SK-N-SH treated with all-trans-retinoic acid at 6 μM for 48 hours (cell line): Measurements from ENCODE around the gene CALU.

Experiments
- ARNTL ChIP-seq: fragments of 450-650 bp; formaldehyde crosslinking; IDR thresholded peaks from 2 replicates; pipeline ENCODE4 v1.5.0; 2020; ENCODE audit warnings: low read depth, mild to moderate bottlenecking, moderate library complexity, borderline replicate concordance
- ESRRG ChIP-seq: fragments of 250-450 bp; sonication (Bioruptor Pico); IDR thresholded peaks from 2 replicates; pipeline ENCODE4 v1.6.1; 2021; ENCODE audit warnings: mild to moderate bottlenecking
- ISL1 ChIP-seq: fragments of 250-450 bp; sonication (Bioruptor Pico); IDR thresholded peaks from 2 replicates; pipeline ENCODE4 v2.1.2; 2022; ENCODE audit warnings: mild to moderate bottlenecking, moderate library complexity
- TOX ChIP-seq: fragments of 250-450 bp; sonication (Bioruptor Pico); IDR thresholded peaks from 2 replicates; pipeline ENCODE4 v1.8.0; 2021; ENCODE audit warnings: mild to moderate bottlenecking, moderate library complexity, borderline replicate concordance
- ZFP3 ChIP-seq: fragments of 250-450 bp; sonication (Bioruptor Pico); IDR thresholded peaks from 2 replicates; pipeline ENCODE4 v1.5.0; 2020; ENCODE audit warnings: mild to moderate bottlenecking, moderate library complexity
- TF ChIP-seq, protein P1 (sequence below): fragments of 250-450 bp; sonication (Bioruptor Pico); IDR thresholded peaks from 2 replicates; pipeline ENCODE4 v1.8.0; 2020; ENCODE audit warnings: mild to moderate bottlenecking, moderate library complexity, borderline replicate concordance

DNA sequence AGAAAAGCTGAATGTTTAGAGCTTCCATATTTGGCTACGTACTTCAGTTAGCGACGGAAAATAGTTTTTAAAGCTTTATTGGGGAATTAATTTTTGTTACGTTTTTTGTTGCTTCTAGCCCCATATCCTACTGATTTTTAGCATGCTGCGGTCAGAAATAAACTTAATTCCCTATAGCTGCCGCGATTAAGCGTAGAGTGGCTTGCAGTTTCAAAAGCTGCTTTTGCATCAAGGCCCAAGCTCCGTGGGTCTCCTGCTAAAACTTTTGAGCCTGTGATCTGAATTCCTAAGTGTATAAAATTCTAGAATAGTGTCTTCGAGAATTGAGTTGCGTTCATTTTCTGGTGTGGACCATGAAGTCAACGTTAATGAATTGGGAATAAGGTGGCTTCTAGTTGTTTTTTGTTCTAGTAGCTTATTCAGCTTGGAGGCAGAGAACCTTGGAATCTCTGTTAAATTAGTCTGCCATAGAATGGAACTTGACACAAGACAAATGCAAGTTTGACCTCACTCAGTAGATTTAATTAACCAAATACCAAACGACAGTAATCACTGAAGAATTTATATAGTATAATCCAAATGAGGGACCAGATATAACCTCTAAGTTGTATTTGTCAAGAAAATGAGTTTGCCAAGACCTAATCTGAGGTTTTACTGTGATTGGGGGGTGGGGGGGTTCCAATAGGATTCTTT, 977 bp downstream of the CALU start:
- TF ChIP-seq ARNTL (CRISPR knock-in tag) (no peak), TOX (CRISPR knock-in tag) (no peak), ZFP3 (CRISPR knock-in tag) (no peak), ISL1 (CRISPR knock-in tag) (peak; percentile 57), ESRRG (no peak)
- TF ChIP-seq, protein P1, sequence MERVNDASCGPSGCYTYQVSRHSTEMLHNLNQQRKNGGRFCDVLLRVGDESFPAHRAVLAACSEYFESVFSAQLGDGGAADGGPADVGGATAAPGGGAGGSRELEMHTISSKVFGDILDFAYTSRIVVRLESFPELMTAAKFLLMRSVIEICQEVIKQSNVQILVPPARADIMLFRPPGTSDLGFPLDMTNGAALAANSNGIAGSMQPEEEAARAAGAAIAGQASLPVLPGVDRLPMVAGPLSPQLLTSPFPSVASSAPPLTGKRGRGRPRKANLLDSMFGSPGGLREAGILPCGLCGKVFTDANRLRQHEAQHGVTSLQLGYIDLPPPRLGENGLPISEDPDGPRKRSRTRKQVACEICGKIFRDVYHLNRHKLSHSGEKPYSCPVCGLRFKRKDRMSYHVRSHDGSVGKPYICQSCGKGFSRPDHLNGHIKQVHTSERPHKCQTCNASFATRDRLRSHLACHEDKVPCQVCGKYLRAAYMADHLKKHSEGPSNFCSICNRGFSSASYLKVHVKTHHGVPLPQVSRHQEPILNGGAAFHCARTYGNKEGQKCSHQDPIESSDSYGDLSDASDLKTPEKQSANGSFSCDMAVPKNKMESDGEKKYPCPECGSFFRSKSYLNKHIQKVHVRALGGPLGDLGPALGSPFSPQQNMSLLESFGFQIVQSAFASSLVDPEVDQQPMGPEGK (CRISPR knock-in tag) = no peak; the same call in 1 of the 2 replicates
